Motor neuron (in vitro differentiated cells): ENCODE results near the gene STRIT1. TPM values are rescaled to one million over a fixed set of nuclear protein-coding genes. Genes with fewer than 3 reads are reported as not detected.

Experiments used
- ATAC-seq, 8 experiments: fragments of 200-7000 bp; cut with Tn5 transposase; replicated peaks in 6 of 8; 2 replicates each; pipeline ENCODE4 v1.8.0; 2021; ENCODE audit warnings: mild to moderate bottlenecking in 8 of 8, moderate library complexity in 8 of 8
- H3K27ac ChIP-seq, 2 donors: fragments of 250-450 bp; sonication (Bioruptor Pico); 2 replicates each; pipeline ENCODE4 v1.9.0; 2021; ENCODE audit warnings: antibody characterized with exemption in 2 of 2, mild to moderate bottlenecking in 2 of 2, moderate library complexity in 1 of 2
- H3K4me1 ChIP-seq, 2 donors: fragments of 250-450 bp; sonication (Bioruptor Pico); replicated peaks in 1 of 2; 2 replicates each; pipeline ENCODE4 v1.6.1; 2021; ENCODE audit warnings: antibody characterized with exemption in 2 of 2, mild to moderate bottlenecking in 2 of 2, moderate library complexity in 1 of 2
- H3K4me3 ChIP-seq, 5 donors: fragments of 250-450 bp; sonication (Bioruptor Pico); 2 replicates each; pipeline ENCODE4 v1.9.0; 2021; ENCODE audit warnings: antibody characterized with exemption in 5 of 5, mild to moderate bottlenecking in 5 of 5, moderate library complexity in 4 of 5
- WGBS, 10 experiments: fragments of 450-650 bp; shearing (Covaris generic); methylation state at CpG; one replicate each; pipeline ENCODE4 v1.0.0; 2022; 5-methylcytosine and 5-hydroxymethylcytosine counted together
- in situ Hi-C, 9 experiments: fragments of 400-800 bp; cut with MboI; loops; one replicate each; pipeline ENCODE4 v1.15.0; 2021; ENCODE audit warnings: low sequenced_read_pairs in 9 of 9, low pct_unique_long_range_greater_than_20kb in 2 of 9; ENCODE audit not compliant: unreplicated experiment in 9 of 9
- total RNA-seq, 8 experiments: library from RNA; unstranded; fragments of 300-600 nt; gene quantifications; 2 replicates each; pipeline versions ENCODE4 v1.2.3 to v1.2.4, GENCODE V29; 2022

Gene STRIT1
- total RNA-seq, result 1 to 10 TPM in 1 of 8 experiments, under 1 TPM in 2, not detected in 5; 0.22 to 1.4 (median 0.71) TPM

DNA sequence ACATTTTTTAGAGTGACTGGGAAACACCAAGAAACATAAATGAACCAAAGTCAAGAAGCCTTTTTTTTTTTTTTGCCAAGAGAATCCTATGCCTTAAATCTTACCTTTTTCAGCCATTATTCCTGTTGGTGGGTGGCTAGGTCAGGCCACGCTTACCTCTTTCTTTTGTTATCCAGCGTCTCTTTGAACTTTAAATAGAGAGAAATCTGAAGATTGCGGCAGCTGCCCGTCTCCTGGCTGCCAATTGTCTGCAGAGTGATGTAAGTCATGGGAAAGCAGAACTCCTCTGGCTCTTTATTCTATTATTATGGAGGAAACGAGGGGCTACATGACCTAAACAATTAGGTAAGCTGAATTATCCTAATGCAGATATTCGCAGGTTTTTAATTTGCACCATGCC, at the start of gene STRIT1:
STRIT1 (minus strand) TSS at position 168 of the 400 bp plus-strand sequence.
- WGBS, 10 experiments, result 19 to 90% (median 57%) methylated on average over 1 to 6 of the region's 6 CpGs; no CpG with 5 or more reads in 2 of the 10 experiments
- no peak for ATAC-seq
- no peak within 1 kb of the TSS for H3K27ac ChIP-seq
- in situ Hi-C loops, result no loop called here
- no peaks in the 10 kb centered on the region for H3K4me1 ChIP-seq
- no peak within 1 kb of the TSS for H3K4me3 ChIP-seq

DNA sequence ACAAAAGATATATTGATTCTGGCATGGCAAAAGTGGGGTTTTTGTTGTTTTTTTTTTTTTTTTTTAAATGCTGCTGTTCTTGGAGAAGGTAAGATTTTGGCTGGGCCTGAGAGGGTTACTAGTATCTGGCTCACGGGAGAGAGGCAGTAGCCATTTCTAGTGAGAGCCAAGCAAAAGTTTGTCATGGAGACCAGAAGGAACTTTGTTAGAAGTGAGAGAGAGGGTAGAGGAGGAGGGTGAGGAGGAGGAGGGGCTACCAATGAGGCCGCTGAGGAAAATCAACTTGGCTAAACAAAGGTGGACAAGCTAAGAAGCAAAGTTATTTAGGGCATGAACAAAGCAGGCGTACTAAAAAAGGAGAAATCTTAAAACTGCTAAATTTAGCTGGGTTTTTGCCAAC, 48.9 kb upstream of the STRIT1 start:
- ATAC-seq, result peak in 3 of 8 experiments; percentile 24 to 96 (median 30)
- WGBS, 10 experiments, result 6 to 63% (median 41%) methylated on average over 1 to 3 of the region's 3 CpGs; no CpG with 5 or more reads in 1 of the 10 experiments
- Histone ChIP-seq H3K4me1 (peaks cover 0 to 2% of the 10 kb centered on the region in 2 donors), H3K4me3 (no peak overlapping the region), H3K27ac (no peak overlapping the region)
- in situ Hi-C loops, result no loop called here

DNA sequence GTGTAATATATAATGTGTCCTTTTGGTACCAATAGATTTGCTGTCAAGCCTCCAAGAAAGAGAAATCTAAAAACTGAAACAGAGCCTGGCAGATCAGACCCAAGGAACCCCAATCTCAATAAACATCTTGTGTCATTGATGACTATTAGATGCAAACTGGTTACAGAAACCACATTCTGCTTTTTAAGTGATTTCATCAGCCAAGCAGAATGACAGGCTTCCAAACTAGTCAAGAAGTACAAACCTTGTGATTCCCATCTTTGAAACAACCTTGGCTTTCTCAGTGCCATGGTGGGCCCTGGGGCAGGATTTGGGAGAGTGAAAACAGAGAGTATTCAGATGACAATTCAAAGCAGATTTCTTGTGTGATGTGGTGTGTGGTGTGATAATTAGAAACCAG, 45.6 kb upstream of the STRIT1 start:
- Histone ChIP-seq H3K4me1 (peaks cover 0 to 2% of the 10 kb centered on the region in 2 donors), H3K27ac (no peak overlapping the region), H3K4me3 (no peak overlapping the region)
- in situ Hi-C loops, result no loop called here
- no peak for ATAC-seq

DNA sequence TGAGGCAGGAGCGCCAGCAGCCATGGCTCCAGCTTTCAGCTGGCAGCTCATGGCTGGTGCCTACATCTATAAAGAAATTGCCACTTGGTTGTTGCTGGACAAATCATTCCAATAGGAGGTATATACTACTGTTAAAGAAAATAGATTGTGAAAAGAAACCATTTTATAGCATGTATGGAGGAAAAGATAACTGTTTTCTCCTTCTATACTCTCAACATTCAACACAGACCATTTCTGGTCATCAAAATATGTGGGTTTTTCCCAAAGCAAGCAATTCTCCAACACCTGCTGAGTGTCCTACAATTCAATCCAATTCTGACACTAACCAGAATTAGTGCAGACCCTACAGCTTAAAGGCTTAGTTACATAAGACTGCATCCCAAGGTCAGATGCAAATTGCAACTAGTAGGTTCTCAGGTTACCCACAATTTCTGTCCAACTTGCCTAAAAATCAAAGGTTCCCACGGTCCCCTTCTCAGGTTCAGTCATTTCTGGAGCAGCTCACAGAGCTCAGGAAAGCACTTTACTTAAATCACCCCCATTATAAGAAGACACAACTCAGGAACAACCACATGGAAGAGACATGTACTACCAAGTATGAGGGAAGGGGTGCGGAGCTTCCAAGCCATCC, 42.4 kb upstream of the STRIT1 start:
- Histone ChIP-seq H3K4me1 (no peaks in the 10 kb centered on the region), H3K27ac (no peak overlapping the region), H3K4me3 (no peak overlapping the region)
- WGBS, 10 experiments, result 44 to 100% (median 65%) methylated on average over 1 to 2 of the region's 3 CpGs; no CpG with 5 or more reads in 2 of the 10 experiments
- in situ Hi-C loops, result no loop called here
- no peak for ATAC-seq

DNA sequence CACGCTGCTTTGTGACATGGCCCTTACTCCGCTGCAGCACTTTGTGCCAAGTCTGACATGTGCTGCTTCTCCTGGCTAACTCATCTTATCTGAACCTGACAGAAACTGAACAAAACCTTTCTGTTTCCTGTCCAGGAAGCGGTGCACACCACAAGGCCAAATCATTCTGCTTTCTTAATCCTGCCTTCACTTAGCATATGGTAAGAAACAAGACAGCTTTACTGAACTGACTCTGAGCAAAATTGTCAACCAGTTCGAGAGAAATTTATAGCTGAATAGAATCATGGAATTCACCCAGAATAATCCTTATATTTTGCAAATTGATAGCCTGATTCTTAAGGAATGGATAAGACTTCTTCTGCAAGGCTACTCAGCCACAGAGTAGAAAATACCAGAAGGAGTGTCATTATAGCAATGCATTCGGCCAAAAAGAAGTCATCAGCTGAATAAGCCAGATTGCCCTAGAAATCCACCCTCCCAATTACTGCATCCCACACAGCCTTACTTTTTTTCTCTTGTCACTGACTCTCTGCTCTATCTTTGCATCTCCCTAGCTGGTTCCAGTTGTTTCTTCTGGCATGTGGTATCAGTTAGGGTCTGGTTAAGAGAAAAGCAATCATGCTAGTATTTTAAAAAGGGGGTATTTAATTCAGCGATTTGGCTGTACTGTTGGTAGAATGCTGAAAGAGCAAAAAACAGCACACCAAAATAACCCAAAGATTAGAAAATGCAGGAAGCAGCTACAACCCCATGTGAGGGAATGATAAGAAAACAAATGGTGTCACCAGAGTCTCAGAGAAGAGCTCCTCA, 41.6 kb upstream of the STRIT1 start:
- in situ Hi-C loops, result no loop called here
- WGBS, 10 experiments, result 44 to 100% (median 84%) methylated on average over 1 to 6 of the region's 6 CpGs
- H3K4me3 ChIP-seq, result no peak overlapping the region
- no peaks in the 10 kb centered on the region for H3K4me1 ChIP-seq
- ATAC-seq, result peak in 1 of 8 experiments; percentile 16
- no peak overlapping the region for H3K27ac ChIP-seq

DNA sequence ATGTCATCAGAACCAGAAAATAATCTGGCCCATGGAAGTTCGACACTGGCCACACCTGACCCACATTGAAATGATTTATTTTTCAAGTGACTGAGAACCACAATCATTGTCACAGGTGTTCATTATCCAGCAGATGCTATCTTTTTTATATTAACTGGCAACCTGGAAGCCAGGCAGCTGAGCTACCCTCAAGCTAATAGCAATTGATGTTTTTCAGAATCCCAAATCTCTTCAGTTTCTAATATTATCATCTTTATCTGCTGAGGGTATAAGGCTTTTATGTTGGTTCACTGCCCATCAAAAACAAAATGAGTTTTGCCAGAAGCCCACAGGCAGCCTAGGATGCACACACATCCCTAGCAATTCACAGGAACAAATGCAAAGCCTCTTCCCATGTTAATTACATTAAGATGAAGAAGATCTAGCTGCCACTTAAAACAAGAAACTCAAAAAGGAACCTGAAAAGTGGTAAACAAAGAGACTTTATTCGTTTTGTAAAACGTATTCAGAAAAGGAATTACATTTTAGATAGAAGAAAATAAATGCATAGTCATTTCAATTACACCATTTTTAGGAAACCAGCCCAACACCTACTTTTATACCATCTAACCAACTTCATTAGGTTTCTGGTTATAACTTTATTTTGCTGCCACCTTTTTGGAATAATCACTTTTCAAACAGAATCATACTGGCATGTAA, 40.9 kb upstream of the STRIT1 start:
- Histone ChIP-seq H3K4me3 (no peak overlapping the region), H3K4me1 (no peaks in the 10 kb centered on the region), H3K27ac (no peak overlapping the region)
- 0 to 86% (median 70%) methylated on average over 2 to 3 of the region's 3 CpGs; no CpG with 5 or more reads in 1 of the 10 experiments for WGBS, 10 experiments
- ATAC-seq, result no peak
- in situ Hi-C loops, result no loop called here

DNA sequence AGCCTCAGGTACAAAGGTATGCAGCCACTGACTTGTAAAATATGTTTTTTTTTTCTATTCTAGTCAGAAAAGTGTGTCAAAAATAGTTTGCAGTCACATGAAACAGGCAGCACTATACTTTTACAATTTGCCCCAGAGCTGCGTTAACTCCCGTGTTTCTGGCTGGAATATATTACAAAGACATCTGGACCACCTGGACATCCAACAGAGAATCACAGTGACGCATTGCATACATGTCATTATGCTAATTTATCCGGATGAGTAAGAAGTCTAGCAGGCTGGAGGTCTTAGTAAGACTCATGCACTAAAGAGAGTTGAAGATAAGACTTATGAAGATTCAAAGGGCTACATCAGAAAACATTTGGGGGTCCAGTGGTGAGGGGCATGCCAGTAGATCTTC, 39.2 kb upstream of the STRIT1 start:
- in situ Hi-C loops, result no loop called here
- Histone ChIP-seq H3K4me1 (no peaks in the 10 kb centered on the region), H3K27ac (no peak overlapping the region), H3K4me3 (no peak overlapping the region)
- ATAC-seq, result peak in 4 of 8 experiments; percentile 43 to 99 (median 98)
- 0 to 100% (median 71%) methylated on average over 1 to 4 of the region's 4 CpGs; no CpG with 5 or more reads in 3 of the 10 experiments for WGBS, 10 experiments

DNA sequence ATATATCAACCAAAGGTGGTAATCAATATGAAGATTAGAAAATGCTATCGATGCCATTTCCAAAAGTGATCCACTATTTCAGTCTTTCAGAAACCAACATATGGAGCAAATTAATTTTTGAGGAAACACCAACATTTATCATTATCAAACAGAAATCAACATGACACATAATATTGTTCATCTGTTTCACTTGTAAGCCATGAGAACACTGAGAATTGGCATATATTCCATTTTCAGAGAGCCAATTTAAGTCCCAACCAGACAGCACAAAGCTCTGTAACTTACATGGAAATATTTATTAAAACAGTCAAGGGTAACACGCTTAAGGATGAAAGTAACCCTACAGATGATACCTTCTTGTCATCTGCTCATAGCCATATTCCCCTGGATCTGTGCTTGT, 37.6 kb upstream of the STRIT1 start:
- no peak overlapping the region for H3K4me3 ChIP-seq
- H3K4me1 ChIP-seq, result no peaks in the 10 kb centered on the region
- WGBS, 10 experiments, result 29 to 100% (median 76%) methylated on average over 1 to 2 of the region's 2 CpGs; no CpG with 5 or more reads in 2 of the 10 experiments
- ATAC-seq, result no peak
- in situ Hi-C loops, result no loop called here
- no peak overlapping the region for H3K27ac ChIP-seq

DNA sequence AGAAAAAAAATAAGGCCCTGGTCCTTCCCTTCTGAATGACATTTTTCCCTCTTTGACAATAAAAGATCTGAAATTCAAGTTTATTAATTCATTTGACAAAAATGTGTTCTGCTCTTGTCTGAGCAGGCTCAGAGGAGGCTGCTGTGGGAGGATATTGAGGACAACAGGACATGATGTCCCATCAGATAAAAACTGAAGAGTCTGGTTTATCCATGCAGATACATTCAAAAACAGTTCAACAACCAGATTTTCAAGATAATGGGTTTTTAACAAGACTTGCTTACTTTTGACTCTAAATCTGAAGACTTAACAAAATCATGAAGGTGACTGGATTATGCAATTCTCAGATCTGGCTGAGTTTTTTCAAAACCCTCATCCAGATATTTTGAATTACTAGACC, 36.9 kb upstream of the STRIT1 start:
- Histone ChIP-seq H3K4me3 (no peak overlapping the region), H3K4me1 (peaks cover 3% of the 10 kb centered on the region in 2 donors), H3K27ac (no peak overlapping the region)
- in situ Hi-C loops, result no loop called here
- ATAC-seq, result no peak

DNA sequence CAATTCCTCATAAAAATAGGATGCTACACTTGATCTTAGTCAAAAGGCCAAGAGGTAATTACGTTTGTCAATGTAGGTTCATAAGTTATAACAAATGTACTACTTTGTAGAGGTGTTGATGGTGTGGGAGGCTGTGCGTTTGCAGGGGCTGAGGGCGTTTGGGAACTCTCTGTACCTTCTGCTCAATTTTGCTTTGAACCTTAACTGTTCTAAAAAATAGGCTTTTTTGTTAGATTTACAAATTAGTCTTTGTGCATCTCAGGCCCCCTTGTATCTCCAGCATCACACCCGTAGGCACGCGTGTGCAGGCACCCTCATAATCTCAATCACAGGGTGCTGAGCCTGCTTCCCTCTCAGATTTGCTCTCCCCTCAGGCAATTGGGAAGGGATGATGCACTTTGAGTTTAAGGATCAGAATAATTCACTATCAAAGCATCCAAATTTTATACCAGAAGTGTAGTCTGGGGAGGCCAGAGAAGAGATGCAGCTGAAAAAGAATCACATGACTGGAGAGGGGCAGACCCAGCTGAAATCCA, 36.1 kb upstream of the STRIT1 start:
- in situ Hi-C loops, result loop anchor here in 2 of 9 experiments (10.0 kb wide), 3 partner anchors 375 to 995 kb away; no protein-coding TSS in a partner anchor
- Histone ChIP-seq H3K4me3 (no peak overlapping the region), H3K4me1 (peaks cover 3 to 5% of the 10 kb centered on the region in 2 donors), H3K27ac (no peak overlapping the region)
- no peak for ATAC-seq
- WGBS, 10 experiments, result 70 to 100% (median 89%) methylated on average over 1 to 6 of the region's 6 CpGs; no CpG with 5 or more reads in 1 of the 10 experiments

DNA sequence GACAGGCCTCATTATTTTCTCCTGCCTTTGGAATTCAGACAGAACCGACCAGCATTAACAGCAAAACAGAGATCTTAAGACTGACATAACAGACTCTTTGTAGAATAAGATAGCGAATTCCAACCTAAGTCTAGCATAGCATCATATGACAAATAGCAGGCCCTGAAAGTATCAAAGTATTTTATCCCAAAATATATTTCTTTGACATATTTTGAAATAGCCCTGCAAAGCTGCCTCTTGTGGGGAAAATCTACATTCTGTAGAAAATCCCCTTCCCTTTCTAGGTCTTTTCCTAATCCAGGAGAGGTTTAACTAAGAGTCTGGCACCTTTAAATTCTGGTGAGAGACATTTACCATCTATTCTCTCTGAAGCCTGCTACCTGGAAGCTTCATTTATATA, 34.4 kb upstream of the STRIT1 start:
- no peak overlapping the region for H3K27ac ChIP-seq
- H3K4me1 ChIP-seq, result peaks cover 3 to 5% of the 10 kb centered on the region in 2 donors
- no peak overlapping the region for H3K4me3 ChIP-seq
- in situ Hi-C loops, result loop anchor here in 2 of 9 experiments (10.0 kb wide), 3 partner anchors 373 to 993 kb away; no protein-coding TSS in a partner anchor
- WGBS, 10 experiments, result 60 to 100% (median 92%) methylated on average over 1 to 2 of the region's 2 CpGs; no CpG with 5 or more reads in 1 of the 10 experiments
- no peak for ATAC-seq

DNA sequence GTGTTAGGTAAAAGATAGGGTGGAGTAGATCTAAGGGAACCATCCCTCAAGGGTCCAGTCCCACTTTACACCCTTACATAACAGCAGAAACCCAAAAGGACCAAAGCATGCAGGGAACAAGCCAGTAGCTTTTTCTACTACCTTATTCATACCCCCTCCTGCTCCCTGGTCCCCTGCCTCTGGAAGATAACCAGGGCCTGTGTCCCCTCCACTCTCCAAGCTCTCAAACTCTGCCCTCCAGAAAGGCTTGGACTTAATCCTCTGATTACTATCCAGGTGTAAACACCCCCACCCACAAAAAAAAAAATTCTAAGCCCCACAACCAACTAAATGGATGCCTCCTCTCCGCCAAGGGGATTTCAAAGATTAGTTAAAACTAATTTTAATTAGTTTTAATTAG, 33.9 kb upstream of the STRIT1 start:
- WGBS, 10 experiments, result 100% methylated on average over 1 of the region's 1 CpG; no CpG with 5 or more reads in 2 of the 10 experiments
- in situ Hi-C loops, result loop anchor here in 2 of 9 experiments (10.0 kb wide), 3 partner anchors 373 to 993 kb away; no protein-coding TSS in a partner anchor
- no peak for ATAC-seq

More for the DNA sequence above, 33.9 kb upstream of the STRIT1 start:
- Histone ChIP-seq H3K4me3 (no peak overlapping the region), H3K4me1 (peaks cover 3 to 5% of the 10 kb centered on the region in 2 donors), H3K27ac (no peak overlapping the region)
